Measurements from ENCODE around the gene TAGLN3. TPM values are rescaled to one million over a fixed set of nuclear protein-coding genes. Genes with fewer than 3 reads are reported as not detected.
A peak's percentile ranks its signal among the peaks of the same experiment; 100 is the strongest.

TAGLN3 gene
- total RNA-seq, 1 experiment from 2014 or later = not detected

DNA sequence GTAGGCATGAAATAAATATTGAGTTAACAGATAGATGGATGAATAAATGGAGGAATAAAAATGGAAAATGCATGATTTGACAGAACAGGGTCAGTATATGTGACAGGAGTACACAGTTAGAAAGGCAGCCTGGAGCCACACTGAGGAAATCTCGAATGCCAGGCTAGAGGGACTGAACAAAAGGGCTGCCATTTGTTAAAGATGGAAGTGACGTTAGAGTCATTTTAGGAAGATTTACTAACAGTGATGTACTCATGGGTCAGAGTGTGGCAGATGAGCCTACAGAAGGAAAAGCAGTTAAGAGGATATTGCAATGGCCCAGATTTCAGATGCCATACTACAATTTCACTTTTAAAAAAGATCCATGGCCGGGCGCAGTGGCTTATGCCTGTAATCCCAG, 28.4 kb downstream of the TAGLN3 start:
- Histone ChIP-seq H4K20me1 (ENCODE audit: insufficient read depth) (no peaks in the 10 kb centered on the region), H3K9me2 (ENCODE audit: insufficient read depth) (no peaks in the 10 kb centered on the region), H3K9me3 (ENCODE audit: insufficient read depth, low read depth) (0 out of 2 replicates have a peak, but pooled peaks cover under 1% of the 10 kb centered on the region), H3F3A (ENCODE audit: insufficient read depth, low read depth) (no peaks in the 10 kb centered on the region), H3K4me1 (replicated peaks; ENCODE audit: insufficient read depth) (no peaks in the 10 kb centered on the region), H3K36me3 (ENCODE audit: low read depth) (no peaks in the 10 kb centered on the region), H2AFZ (no peak overlapping the region), H3K4me2 (no peak overlapping the region), H3K79me2 (ENCODE audit: low read depth) (no peaks in the 10 kb centered on the region), H3K4me3 (no peak overlapping the region), H3K27ac (no peak overlapping the region), H3K27me3 (ENCODE audit: insufficient read depth, low read depth) (no peaks in the 10 kb centered on the region)
- POLR2A ChIA-PET (ENCODE audit: unreplicated experiment) = interaction anchor here (0.7 kb wide), 1 partner anchor 25 kb away, joined by 3 read pairs; no protein-coding TSS in a partner anchor
- no peak for DNase-seq
- BruUV-seq (replicated peaks) = no TSS peak
- TF ChIP-seq, protein P1, sequence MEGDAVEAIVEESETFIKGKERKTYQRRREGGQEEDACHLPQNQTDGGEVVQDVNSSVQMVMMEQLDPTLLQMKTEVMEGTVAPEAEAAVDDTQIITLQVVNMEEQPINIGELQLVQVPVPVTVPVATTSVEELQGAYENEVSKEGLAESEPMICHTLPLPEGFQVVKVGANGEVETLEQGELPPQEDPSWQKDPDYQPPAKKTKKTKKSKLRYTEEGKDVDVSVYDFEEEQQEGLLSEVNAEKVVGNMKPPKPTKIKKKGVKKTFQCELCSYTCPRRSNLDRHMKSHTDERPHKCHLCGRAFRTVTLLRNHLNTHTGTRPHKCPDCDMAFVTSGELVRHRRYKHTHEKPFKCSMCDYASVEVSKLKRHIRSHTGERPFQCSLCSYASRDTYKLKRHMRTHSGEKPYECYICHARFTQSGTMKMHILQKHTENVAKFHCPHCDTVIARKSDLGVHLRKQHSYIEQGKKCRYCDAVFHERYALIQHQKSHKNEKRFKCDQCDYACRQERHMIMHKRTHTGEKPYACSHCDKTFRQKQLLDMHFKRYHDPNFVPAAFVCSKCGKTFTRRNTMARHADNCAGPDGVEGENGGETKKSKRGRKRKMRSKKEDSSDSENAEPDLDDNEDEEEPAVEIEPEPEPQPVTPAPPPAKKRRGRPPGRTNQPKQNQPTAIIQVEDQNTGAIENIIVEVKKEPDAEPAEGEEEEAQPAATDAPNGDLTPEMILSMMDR (conservative IDR thresholded peaks at IDR 0.05) = no peak
- no peak for TF ChIP-seq EZH2 (IDR thresholded peaks at IDR 0.05; ENCODE audit: low read depth)
- CTCF ChIA-PET = no interaction called here
- intact Hi-C loops (cut with micrococcal nuclease; ENCODE audit: unreplicated experiment) = no loop called here

DNA sequence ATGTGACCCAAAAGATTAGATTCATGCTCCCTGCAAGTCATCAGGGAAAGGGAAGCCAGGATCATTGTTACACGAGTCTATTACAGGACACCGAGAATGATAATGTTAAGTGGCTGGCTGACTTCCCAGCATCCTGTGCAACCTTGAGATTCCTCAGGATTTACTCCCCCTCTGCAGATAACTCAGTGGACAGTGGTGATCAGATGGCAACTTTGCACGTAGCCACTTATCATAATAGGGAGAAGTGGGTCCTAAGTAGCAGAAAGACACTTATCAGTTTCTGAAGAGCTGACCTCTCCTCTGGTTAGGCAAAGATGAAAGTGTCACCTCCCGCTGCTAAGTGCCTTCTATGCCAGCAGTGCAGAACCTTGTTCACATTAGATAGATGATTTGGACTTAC, 29.1 kb downstream of the TAGLN3 start:
- Histone ChIP-seq H3K9me2 (ENCODE audit: insufficient read depth) (no peaks in the 10 kb centered on the region), H3K4me2 (no peak overlapping the region), H3K79me2 (ENCODE audit: low read depth) (no peaks in the 10 kb centered on the region), H3K4me3 (no peak overlapping the region), H3K9me3 (ENCODE audit: insufficient read depth, low read depth) (no peaks in the 10 kb centered on the region), H4K20me1 (ENCODE audit: insufficient read depth) (no peaks in the 10 kb centered on the region), H3K27me3 (ENCODE audit: insufficient read depth, low read depth) (no peaks in the 10 kb centered on the region), H3K4me1 (replicated peaks; ENCODE audit: insufficient read depth) (no peaks in the 10 kb centered on the region), H3K36me3 (ENCODE audit: low read depth) (no peaks in the 10 kb centered on the region), H3K27ac (no peak overlapping the region), H3F3A (ENCODE audit: insufficient read depth, low read depth) (no peaks in the 10 kb centered on the region), H2AFZ (0 out of 2 replicates have a peak overlapping the region, but pooled peaks have one; percentile 13)
- TF ChIP-seq, protein P1 (conservative IDR thresholded peaks at IDR 0.05) = no peak
- no peak for TF ChIP-seq EZH2 (IDR thresholded peaks at IDR 0.05; ENCODE audit: low read depth)
- DNase-seq = no peak
- POLR2A ChIA-PET (ENCODE audit: unreplicated experiment) = no interaction called here
- CTCF ChIA-PET = no interaction called here
- no TSS peak for BruUV-seq (replicated peaks)
- intact Hi-C loops (cut with micrococcal nuclease; ENCODE audit: unreplicated experiment) = no loop called here

DNA sequence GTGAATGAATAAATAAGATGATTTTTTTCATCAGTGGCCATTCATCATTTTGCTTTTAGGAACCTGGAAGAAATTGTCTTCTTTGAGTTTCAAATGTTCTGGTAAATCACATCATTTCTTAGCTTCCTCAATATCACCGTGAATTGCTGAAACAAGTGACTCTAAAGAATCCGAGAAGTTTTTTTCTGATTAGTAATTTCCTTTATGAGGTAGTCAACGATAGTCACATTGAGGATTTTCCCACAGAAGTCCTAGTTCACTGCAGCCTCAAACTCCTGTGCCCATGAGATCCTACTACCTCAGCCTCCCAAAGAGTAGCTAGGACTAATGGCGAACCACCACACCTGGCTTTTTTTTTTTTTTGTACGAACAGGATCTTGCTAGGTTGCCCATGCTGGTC, 32.2 kb downstream of the TAGLN3 start:
- intact Hi-C loops (cut with micrococcal nuclease; ENCODE audit: unreplicated experiment) = no loop called here
- BruUV-seq (replicated peaks) = no TSS peak
- H3K79me2 ChIP-seq (ENCODE audit: low read depth) = no peaks in the 10 kb centered on the region

More for the DNA sequence above, 32.2 kb downstream of the TAGLN3 start:
- CTCF ChIA-PET = no interaction called here
- Histone ChIP-seq H3K9me2 (ENCODE audit: insufficient read depth) (no peaks in the 10 kb centered on the region), H3K27ac (no peak overlapping the region), H3K27me3 (ENCODE audit: insufficient read depth, low read depth) (no peaks in the 10 kb centered on the region), H2AFZ (no peak overlapping the region), H3K4me2 (no peak overlapping the region), H3K9me3 (ENCODE audit: insufficient read depth, low read depth) (no peaks in the 10 kb centered on the region), H3K4me3 (no peak overlapping the region), H4K20me1 (ENCODE audit: insufficient read depth) (no peaks in the 10 kb centered on the region), H3F3A (ENCODE audit: insufficient read depth, low read depth) (no peaks in the 10 kb centered on the region), H3K36me3 (ENCODE audit: low read depth) (no peaks in the 10 kb centered on the region), H3K4me1 (replicated peaks; ENCODE audit: insufficient read depth) (no peaks in the 10 kb centered on the region)
- POLR2A ChIA-PET (ENCODE audit: unreplicated experiment) = no interaction called here
- TF ChIP-seq, protein P1 (conservative IDR thresholded peaks at IDR 0.05) = no peak
- no peak for TF ChIP-seq EZH2 (IDR thresholded peaks at IDR 0.05; ENCODE audit: low read depth)
- DNase-seq = no peak

Data from PC-9 (cell line).